GM23248 (cell line): ENCODE measurements around the gene OR6C70. TPM values are rescaled to one million over a fixed set of nuclear protein-coding genes. Genes with fewer than 3 reads are reported as not detected.
A peak's percentile ranks its signal among the peaks of the same experiment; 100 is the strongest.
"Not testable (repeated sequence)": the region's sequence is repeated elsewhere in the genome, so short reads cannot be mapped to it uniquely, and the experiment has no call there.

Experiments
- DNase-seq: peaks from one replicate; pipeline ENCODE4 v3.0.0-alpha.2; 2015
- H2AFZ ChIP-seq: fragments of 200-600 bp; sonication (generic); 2 replicates; pipeline ENCODE4 v1.6.1; 2016; ENCODE audit warnings: antibody characterized with exemption
- H3F3A ChIP-seq: fragments of 200-600 bp; sonication (generic); 2 replicates; pipeline ENCODE4 v1.6.1; 2016; ENCODE audit warnings: mild to moderate bottlenecking, antibody characterized with exemption, mixed run types; ENCODE audit not compliant: insufficient read depth
- H3K27ac ChIP-seq: fragments of 200-600 bp; sonication (generic); 2 replicates; pipeline ENCODE4 v1.5.1; 2016; ENCODE audit warnings: mild to moderate bottlenecking
- H3K27me3 ChIP-seq: fragments of 200-600 bp; sonication (generic); replicated peaks from 2 replicates; pipeline ENCODE4 v1.6.1; 2016; ENCODE audit warnings: mild to moderate bottlenecking; ENCODE audit not compliant: insufficient read depth
- H3K36me3 ChIP-seq: fragments of 200-600 bp; sonication (generic); 2 replicates; pipeline ENCODE4 v1.6.1; 2016; ENCODE audit warnings: low read depth, mild to moderate bottlenecking
- H3K4me1 ChIP-seq: fragments of 200-600 bp; sonication (generic); 2 replicates; pipeline ENCODE4 v1.6.1; 2016; ENCODE audit warnings: mild to moderate bottlenecking; ENCODE audit not compliant: insufficient read depth
- H3K4me2 ChIP-seq: fragments of 200-600 bp; sonication (generic); one replicate; pipeline ENCODE4 v1.6.1; 2016; ENCODE audit warnings: mild to moderate bottlenecking; ENCODE audit not compliant: unreplicated experiment
- H3K4me3 ChIP-seq: fragments of 200-600 bp; sonication (generic); 2 replicates; pipeline ENCODE4 v1.5.1; 2016; ENCODE audit warnings: mild to moderate bottlenecking
- H3K79me2 ChIP-seq: fragments of 200-600 bp; sonication (generic); 2 replicates; pipeline ENCODE4 v1.6.1; 2016; ENCODE audit warnings: mild to moderate bottlenecking; ENCODE audit not compliant: insufficient read depth
- H3K9ac ChIP-seq: fragments of 200-600 bp; sonication (generic); 2 replicates; pipeline ENCODE4 v1.6.1; 2016; ENCODE audit warnings: mild to moderate bottlenecking
- H3K9me2 ChIP-seq: fragments of 200-600 bp; sonication (generic); 2 replicates; pipeline ENCODE4 v1.6.1; 2016; ENCODE audit warnings: mixed run types, mild to moderate bottlenecking, moderate library complexity; ENCODE audit not compliant: insufficient read depth
- H3K9me3 ChIP-seq: fragments of 200-600 bp; sonication (generic); one replicate; pipeline ENCODE4 v1.6.1; 2017; ENCODE audit warnings: low read depth
- H4K20me1 ChIP-seq: fragments of 200-600 bp; sonication (generic); 2 replicates; pipeline ENCODE4 v1.6.0; 2016; ENCODE audit not compliant: insufficient read depth
- EZH2 ChIP-seq: fragments of 200-600 bp; sonication (generic); IDR thresholded peaks from 2 replicates; pipeline ENCODE4 v1.6.1; 2018; ENCODE audit warnings: antibody characterized with exemption, mild to moderate bottlenecking; ENCODE audit not compliant: insufficient read depth, poor library complexity, severe bottlenecking
- EZH2phosphoT487 ChIP-seq: fragments of 200-600 bp; sonication (generic); IDR thresholded peaks from 2 replicates; pipeline ENCODE4 v1.6.1; 2018; ENCODE audit warnings: antibody characterized with exemption, moderate library complexity, mild to moderate bottlenecking, low read depth; ENCODE audit not compliant: insufficient read depth
- WGBS, 2 experiments: methylation state at CpG; one replicate each; pipeline ENCODE4 v1.1.6; 2015 to 2017; ENCODE audit warnings: low lambda C conversion rate in 2 of 2, low coverage in 1 of 2; ENCODE audit errors: missing lambda C conversion rate in 2 of 2; 5-methylcytosine and 5-hydroxymethylcytosine counted together
- in situ Hi-C: fragments of 300-500 bp; cut with MboI; formaldehyde crosslinking; loops from 2 replicates; pipeline ENCODE4 v1.15.0; 2020
- polyA plus RNA-seq: library from polyadenylated mRNA; unstranded; fragments of >200 nt; fragmentation: Nextera tagmentation; extraction: Ambion mirVana; gene quantifications from 2 replicates; pipeline ENCODE4 v1.2.1, GENCODE V29; 2016
- total RNA-seq: library from RNA; depleted of rRNA; stranded (reverse); fragments of >200 nt; shearing (Covaris generic); gene quantifications from 2 replicates; pipeline ENCODE4 v1.2.3, GENCODE V29; 2014

Gene OR6C70
- total and polyA plus RNA-seq, 2 experiments from 2014 or later, result not detected

DNA sequence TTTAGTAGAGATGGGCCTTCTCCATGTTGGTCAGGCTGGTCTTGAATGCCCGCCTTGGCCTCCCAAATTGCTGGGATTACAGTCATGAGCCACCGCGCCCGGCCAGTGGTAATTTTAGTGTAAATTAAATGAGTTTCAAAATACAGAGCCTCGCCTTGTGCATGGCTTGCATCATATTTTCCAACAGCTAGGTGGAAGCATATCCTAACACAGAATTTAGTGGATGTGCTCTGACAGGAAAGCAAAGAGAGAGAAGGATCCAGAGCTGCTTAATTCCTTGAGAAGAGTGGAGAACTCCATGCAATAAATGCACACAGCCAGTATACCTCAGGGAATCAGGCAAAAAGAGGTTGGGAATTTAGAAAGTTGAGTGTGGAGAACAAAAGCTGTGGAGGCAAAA lies 23.6 kb downstream of the OR6C70 start:
- Histone ChIP-seq H3K9me3 (no peaks in the 10 kb centered on the region), H3K27ac (no peak overlapping the region), H4K20me1 (no peaks in the 10 kb centered on the region), H3F3A (no peaks in the 10 kb centered on the region), H3K27me3 (no peaks in the 10 kb centered on the region), H3K4me1 (no peaks in the 10 kb centered on the region), H3K9ac (no peak overlapping the region), H3K4me3 (no peak overlapping the region), H3K9me2 (no peaks in the 10 kb centered on the region), H3K36me3 (no peaks in the 10 kb centered on the region), H3K79me2 (no peaks in the 10 kb centered on the region), H2AFZ (no peak overlapping the region), H3K4me2 (no peak overlapping the region)
- TF ChIP-seq EZH2 (no peak), EZH2phosphoT487 (no peak)
- DNase-seq, result peak; percentile 0
- in situ Hi-C loops, result no loop called here
- 38 to 48% methylated on average over 5 of the region's 5 CpGs for WGBS, 2 experiments

DNA sequence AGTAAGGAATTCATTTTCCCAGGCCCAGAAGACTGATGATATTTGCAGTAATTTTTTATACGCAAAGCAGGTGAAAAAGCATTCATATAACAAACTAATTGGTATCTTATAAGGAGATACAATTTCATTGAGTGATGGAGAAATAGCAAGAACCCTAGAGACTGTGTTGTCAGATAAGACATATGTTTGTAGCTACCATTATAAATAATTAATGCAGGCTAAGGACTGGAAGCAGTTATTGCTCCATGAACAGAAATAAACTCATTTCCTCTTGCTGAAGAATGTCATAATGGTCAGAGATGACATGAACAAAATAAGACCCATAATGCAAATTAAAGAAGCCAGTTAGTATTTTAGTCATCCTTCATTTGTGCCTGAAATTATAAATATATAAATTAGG lies 24.6 kb downstream of the OR6C70 start:
- H3F3A ChIP-seq, result no peaks in the 10 kb centered on the region
- no peaks in the 10 kb centered on the region for H3K27me3 ChIP-seq
- no peaks in the 10 kb centered on the region for H3K36me3 ChIP-seq
- H3K27ac ChIP-seq, result no peak overlapping the region
- no peaks in the 10 kb centered on the region for H3K9me3 ChIP-seq
- TF ChIP-seq EZH2 (no peak), EZH2phosphoT487 (no peak)
- H3K4me2 ChIP-seq, result no peak overlapping the region
- no peaks in the 10 kb centered on the region for H3K9me2 ChIP-seq
- no peak for DNase-seq
- H3K4me3 ChIP-seq, result no peak overlapping the region
- no peak overlapping the region for H2AFZ ChIP-seq
- H3K4me1 ChIP-seq, result no peaks in the 10 kb centered on the region
- no peaks in the 10 kb centered on the region for H3K79me2 ChIP-seq
- no peak overlapping the region for H3K9ac ChIP-seq
- in situ Hi-C loops, result no loop called here
- no peaks in the 10 kb centered on the region for H4K20me1 ChIP-seq
- WGBS, 2 experiments, result 41 to 60% methylated on average over 1 of the region's 1 CpG

DNA sequence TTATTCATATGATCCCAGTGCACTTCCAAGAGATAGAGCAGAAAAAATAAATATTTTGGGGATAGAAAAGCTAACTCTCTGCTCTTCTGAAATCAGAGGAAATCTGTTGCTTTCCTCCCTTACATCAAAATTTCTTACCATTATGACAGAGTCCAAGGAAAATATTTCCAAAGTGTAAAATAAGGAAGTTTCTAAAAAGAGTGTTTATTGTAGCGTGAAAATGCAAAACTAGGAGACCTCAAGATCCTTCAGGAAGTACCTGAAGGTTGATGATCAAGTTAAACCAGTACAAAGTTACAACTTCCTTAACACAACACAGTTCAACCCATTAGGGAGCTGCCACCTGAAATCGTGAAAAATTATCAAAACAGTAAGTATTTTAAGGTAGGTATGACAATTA lies 26.2 kb downstream of the OR6C70 start, which contains the start of gene OR6C2:
Gene OR6C2 (plus strand): TSS at position 301 of the 400 bp plus-strand sequence. CDS start 8,138 bp downstream, outside the sequence.
- no peak within 1 kb of the TSS for H2AFZ ChIP-seq
- WGBS, 2 experiments, result 4 to 8% methylated on average over 2 of the region's 2 CpGs
- no peak within 1 kb of the TSS for H3K9ac ChIP-seq

DNA sequence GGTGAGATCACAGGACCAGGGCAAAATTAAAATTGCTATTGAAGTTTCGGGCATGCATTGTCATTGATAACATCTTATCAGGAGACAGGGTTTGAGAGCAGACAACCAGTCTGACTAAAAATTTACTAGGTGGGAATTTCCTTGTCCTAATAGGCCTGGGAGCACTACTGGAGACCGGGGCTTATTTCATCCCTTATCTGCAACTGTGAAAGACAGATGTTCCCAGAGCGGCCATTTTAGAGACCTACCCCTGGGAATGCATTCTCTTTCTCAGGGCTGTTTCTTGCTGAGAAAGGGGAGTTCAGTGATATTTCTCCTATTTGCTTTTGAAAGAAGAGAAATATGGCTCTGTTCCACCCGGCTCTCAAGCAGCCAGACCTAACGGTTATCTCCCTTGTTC lies 28.7 kb downstream of the OR6C70 start:
- H3K9me3 ChIP-seq, in situ Hi-C loops, H3K4me1 ChIP-seq, H3K36me3 ChIP-seq, H2AFZ ChIP-seq, DNase-seq, H3K4me3 ChIP-seq, H3F3A ChIP-seq, H3K9ac ChIP-seq, H3K27me3 ChIP-seq, H3K79me2 ChIP-seq, H3K4me2 ChIP-seq, H3K9me2 ChIP-seq, H4K20me1 ChIP-seq, H3K27ac ChIP-seq: not testable (repeated sequence)
- WGBS, 2 experiments, result 28 to 32% methylated on average over 5 of the region's 5 CpGs

More for the DNA sequence above, 26.2 kb downstream of the OR6C70 start, which contains the start of gene OR6C2:
- Histone ChIP-seq H3K4me3 (no peak within 1 kb of the TSS), H3K4me2 (no peak within 1 kb of the TSS), H3K36me3 (no peaks in the 10 kb centered on the region), H3F3A (no peaks in the 10 kb centered on the region), H3K79me2 (no peaks in the 10 kb centered on the region), H3K27me3 (no peaks in the 10 kb centered on the region), H3K9me3 (no peaks in the 10 kb centered on the region), H3K4me1 (no peaks in the 10 kb centered on the region), H3K27ac (no peak within 1 kb of the TSS), H4K20me1 (no peaks in the 10 kb centered on the region), H3K9me2 (no peaks in the 10 kb centered on the region)
- DNase-seq, result no peak
- TF ChIP-seq EZH2phosphoT487, result no peak
- TF ChIP-seq EZH2, result no peak
- in situ Hi-C loops, result no loop called here
